CD4-positive, alpha-beta T cell treated with Interleukin-6 at 100 ng/mL for 8 hours (primary cell): ENCODE data around the gene PRKCA.
A peak's percentile ranks its signal among the peaks of the same experiment; 100 is the strongest.
"Not testable (repeated sequence)": the region's sequence is repeated elsewhere in the genome, so short reads cannot be mapped to it uniquely, and the experiment has no call there.

Experiments
- DNase-seq: peaks from one replicate; pipeline ENCODE4 v3.0.0-alpha.2; 2020; ENCODE audit warnings: mixed read lengths, low spot score

PRKCA gene

DNA sequence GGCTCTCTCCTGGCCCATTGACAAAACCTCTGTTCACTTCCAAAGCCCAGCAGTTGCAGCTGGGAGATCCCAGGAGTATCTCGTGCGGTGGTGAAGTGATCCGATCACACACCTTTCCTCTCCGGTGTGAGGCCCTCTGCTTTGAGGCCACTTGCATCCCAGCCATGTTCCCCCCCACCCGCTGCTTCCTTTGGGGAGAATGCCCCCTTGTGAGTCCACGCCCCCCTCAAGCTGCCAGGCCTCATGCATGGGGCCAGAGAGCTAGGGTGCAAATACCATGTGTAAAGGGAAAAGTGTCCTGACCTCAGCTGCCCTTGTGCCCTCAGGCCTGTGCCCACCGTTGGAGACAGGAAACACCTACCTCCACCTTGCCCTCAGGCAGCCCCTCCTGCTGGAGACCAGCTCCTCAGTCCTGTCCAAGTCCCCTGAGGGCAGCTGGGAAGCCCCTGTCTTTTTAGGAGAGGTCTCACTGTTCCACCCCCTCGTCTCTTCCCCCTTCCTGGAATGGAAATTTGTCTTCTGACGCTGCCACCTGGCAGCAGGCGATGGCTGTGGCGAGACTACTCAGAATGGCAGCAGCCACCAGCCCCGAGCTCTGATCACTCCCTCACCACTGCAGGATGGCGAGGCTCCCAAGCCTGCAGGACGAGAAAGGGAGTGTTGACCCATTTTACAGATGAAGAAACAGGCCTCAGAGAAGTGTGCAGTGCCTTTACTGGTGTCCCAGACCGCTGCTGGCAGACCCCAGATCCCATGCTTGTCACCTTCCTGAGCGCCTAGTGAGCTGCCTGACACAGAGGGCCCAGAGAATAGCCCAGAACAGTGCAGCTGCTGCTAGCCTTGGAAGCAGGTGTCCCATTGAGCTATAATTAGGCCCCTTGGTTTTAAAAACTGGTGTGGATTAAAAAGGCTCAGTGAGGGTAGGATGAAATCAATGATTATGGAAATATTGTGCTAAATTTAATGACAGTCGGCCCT is 411.9 kb downstream of the PRKCA start:
- no peak for DNase-seq

DNA sequence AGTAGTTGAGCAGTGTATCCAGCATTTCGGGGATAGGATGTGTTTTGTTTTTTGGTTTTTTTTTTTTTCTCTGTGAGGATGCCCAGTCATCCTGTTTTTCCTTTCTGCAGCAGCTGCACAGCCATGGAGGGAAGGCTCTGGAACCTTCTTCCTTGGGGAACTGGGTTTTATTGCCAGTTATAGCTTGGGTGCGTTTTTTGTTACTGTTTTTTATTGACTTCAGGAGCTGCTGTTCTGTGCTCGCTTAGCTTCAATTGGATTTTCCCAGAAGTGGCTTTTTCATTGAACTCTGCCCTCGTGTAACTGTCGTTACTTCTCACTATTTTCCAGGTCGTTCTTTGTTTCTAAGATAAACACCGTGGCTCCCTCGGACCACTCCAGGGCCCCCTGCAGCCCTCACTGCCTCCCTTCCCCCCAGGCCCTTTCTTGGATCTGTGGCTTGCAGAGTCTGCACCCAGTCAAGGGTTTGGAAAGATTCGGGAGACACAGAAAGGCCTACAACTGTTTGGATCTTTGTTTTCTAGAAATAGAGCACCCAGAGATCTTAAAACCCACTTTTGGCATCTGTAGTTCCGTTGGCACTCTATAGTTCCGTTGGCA is 412.8 kb downstream of the PRKCA start:
- DNase-seq, result no peak

DNA sequence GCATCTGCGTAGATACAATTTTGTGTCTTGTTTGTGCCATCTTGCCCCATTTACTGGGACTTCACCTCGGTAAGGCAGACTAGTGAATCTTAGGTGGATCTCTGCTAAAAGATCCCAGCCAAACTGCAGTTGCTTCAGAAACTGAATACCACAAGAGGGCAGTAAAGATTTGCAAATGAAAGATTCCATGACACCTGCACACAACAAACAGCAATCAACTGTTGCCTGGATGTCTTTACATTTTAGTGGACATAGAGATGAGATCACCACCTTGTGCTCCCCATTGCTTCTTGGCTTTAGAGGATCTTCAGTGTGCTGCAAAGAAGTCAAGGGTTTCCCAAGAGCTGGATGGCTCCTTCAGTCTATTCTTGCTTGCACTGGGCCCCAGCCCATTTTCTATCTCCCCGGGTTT is 413.3 kb downstream of the PRKCA start:
- DNase-seq, result peak; percentile 21

DNA sequence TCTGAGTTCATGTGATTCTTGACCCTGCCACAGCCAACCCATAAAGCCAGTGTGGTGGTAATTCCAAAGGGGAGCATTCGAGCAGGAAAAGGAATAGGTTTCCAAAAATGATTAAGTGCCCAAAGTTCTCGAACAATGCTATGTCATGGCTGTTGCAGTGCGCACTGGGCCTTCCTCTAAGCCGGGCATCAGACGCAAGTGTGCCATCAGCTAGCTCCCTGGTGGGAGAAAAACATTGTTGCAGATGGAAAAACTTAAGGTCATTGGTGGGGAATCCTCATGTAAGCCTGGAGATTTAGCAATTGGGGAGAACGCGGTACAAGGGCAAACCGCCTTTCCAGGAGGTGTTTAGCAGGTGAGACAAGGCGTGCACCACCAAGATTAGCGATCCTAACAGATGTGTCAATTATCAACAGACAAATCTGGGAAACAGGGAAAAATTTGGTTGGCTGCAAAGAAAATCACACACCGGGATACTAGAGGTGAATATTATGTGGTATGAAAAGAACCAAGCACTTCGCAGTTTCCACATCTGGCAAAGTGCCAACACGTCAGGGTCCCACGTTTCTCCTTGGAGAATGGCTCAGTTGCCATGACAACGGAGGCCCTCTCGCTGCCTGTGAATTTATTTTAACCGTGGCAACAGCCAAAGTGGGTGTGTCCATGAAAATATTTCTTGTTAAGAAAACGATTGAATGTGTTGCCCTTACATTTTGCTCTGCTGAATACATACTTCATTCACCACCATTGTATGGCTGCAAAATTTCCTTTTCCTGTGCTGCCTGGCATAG is 414.0 kb downstream of the PRKCA start:
- no peak for DNase-seq

DNA sequence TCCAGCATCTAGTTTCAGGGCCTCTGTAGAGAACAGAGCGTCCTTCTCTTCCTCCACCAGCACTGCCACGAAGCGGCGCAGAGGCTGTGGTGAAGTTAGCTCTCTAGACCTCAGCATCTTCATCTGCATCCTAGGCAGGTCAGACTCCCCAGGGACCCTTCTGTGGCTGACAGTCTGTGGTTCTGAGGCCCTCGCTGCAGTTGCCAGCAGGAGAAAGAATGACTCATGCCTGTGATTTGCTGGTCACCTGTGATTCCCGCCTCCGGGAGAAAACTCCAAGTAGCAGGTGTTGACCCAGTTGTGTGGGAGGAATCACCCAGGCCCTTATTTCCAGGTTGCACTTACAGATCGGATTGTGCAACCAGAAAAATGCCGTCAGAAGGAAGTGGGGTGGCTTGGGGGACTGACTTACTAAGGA is 415.2 kb downstream of the PRKCA start:
- no peak for DNase-seq

DNA sequence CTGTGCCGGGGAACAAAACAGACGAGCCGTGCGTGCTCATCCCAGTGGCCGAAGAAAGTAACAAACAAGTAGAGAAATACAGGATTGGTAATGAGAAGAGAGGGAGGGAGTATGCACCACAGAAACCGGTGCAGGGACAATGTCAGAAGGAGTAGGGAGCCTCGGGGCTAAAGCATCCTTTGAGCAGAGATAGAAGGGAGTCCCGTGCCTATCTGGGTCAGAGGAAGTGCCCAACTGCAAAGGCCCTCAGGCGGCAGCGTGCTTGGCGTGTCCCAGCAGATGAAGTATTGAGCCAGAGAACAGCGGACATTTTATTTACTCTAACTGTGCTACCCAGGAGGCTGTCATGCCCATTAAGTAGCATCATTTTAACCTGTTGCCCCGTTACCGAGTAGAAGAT is 417.6 kb downstream of the PRKCA start:
- no peak for DNase-seq

DNA sequence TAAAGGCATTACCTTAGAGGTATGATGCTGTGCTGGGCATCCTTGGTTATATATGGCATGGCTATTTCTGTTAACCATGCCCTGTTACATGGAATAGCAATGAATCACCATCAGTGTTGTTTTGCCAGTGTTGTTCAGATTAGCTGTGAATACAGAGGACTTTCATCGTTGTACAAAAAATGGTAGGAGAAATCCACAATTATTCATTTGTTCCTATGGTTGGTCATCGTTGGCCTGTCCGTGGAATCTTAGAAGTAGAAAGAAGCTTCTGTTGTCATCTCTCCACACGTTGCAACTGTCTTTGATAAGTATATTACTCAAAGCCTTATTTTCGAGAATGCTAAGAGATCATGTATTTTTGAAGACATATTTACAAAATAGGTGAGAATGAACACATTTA is 418.2 kb downstream of the PRKCA start:
- DNase-seq, result no peak

DNA sequence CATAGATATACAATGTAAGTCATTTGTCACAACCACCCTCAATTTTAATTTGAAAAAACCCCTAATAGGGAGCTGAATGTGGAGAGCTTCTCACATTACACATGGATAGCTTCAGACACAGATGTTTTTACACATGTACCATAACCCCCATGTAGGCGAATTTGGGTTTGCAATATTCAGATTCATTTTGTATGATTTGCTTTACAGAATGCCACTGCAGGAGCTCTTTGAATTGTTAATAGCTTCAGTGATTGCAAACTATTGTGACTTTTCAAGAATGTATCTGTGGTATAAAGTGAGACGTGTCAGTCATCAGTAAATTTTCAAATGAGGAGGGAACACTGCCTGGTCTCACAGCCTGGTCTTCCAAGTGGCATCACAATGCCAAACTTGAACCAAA is 419.9 kb downstream of the PRKCA start:
- no peak for DNase-seq

DNA sequence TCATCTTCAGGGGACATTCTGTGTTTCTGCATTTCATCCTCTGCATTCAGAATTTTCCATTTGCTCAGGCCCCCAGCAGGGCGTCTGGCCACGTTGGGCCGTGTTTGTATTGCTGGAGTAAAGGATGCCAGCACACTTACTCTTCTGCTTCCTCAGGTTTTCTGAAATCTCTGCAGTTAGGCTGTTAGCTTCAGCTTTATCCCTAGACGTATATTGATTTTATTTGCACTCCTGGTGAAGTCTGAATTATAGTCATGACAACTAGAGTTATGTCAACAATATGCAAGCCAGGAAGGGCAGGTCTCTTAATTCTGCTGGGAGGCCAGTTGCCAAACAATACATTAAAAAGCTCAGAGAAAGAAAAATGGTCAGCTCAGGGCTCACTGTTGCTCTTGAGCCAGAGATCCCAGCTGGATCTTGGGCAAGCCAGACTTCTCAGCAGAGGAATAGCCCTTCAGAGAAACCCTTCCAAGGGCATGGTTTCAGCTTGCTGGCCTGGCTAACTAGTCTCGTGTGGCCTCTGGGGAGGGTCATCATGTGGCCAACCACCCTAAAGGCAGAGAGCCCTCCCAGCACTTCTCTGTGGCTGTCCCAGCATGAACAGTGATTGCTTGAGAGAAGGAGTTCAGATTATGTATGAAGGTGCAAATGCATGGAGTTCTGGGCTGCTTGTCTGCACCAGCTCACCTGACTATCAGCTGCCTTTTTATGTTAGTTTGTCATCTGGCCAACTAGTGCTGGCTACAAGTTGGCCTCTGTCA is 422.3 kb downstream of the PRKCA start:
- DNase-seq, result no peak

DNA sequence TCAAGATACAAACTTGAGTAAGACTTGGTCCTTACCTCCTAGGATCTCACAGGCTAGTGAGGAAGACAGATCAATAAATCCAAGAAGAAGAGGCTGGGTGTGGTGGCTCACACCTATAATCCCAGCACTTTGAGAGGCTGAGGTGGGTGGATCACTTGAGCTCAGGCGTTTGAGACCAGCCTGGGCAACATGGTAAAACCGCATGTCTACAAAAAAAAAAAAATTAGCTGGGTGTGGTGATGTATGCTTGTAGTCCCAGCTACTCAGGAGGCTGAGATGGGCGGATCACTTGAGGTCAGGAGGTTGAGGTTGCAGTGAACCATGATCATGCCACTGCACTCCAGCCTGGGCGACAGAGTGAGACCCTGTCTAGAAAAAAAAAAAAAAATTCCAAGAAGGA is 423.0 kb downstream of the PRKCA start:
- not testable (repeated sequence) for DNase-seq

DNA sequence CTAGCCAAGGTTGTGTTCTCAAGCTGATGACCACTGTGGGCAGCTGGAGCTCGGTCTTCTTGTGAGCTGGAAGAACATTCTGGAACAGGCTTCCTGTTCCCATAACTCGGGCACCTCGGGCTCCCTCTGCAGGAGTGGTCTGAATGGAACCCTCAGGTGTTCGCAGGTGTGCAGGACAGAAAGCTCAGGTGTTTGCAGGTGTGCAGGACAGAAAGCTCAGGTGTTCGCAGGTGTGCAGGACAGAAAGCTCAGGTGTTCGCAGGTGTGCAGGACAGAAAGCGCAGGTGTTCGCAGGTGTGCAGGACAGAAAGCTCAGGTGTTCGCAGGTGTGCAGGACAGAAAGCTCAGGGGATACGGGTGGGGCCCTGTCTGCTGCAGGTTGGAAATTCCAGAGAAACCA is 423.5 kb downstream of the PRKCA start:
- no peak for DNase-seq

DNA sequence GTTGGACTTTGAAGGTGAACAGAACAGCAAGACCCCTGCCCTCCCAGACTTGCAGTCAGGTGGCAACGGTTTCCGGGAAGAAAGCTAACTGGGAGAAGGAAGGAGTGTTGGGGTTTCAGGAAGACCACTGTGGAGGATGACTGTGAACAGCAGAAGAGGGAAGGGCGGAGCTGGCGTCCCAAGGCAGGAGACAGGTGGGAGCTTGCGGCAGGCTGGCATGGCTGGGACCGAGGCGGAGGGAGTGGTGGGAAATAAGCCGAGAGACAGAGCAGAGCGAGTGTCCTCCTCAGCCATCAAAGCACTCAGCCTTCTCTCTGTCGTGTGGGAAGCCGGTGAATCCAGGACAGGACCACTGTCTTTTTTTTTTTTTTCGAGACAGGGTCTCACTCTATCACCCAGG is 424.0 kb downstream of the PRKCA start:
- DNase-seq, result no peak

DNA sequence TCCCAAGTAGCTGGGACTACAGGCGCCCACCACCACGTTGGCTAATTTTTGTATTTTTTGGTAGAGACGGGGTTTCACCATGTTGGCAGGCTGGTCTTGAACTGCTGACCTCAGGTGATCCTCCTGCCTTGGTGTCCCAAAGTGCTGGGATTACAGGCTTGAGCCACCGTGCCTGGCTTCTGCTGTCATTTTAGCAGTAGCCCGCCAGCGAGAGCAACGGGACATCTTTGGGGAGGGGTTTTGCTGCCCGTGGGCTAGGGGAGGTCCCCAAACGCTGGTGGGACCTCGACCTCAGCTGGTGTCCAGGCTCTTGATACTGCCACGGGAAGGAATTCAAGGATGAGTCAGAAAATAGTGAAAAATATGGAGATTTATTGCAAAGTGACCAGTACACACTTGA is 424.4 kb downstream of the PRKCA start:
- no peak for DNase-seq

DNA sequence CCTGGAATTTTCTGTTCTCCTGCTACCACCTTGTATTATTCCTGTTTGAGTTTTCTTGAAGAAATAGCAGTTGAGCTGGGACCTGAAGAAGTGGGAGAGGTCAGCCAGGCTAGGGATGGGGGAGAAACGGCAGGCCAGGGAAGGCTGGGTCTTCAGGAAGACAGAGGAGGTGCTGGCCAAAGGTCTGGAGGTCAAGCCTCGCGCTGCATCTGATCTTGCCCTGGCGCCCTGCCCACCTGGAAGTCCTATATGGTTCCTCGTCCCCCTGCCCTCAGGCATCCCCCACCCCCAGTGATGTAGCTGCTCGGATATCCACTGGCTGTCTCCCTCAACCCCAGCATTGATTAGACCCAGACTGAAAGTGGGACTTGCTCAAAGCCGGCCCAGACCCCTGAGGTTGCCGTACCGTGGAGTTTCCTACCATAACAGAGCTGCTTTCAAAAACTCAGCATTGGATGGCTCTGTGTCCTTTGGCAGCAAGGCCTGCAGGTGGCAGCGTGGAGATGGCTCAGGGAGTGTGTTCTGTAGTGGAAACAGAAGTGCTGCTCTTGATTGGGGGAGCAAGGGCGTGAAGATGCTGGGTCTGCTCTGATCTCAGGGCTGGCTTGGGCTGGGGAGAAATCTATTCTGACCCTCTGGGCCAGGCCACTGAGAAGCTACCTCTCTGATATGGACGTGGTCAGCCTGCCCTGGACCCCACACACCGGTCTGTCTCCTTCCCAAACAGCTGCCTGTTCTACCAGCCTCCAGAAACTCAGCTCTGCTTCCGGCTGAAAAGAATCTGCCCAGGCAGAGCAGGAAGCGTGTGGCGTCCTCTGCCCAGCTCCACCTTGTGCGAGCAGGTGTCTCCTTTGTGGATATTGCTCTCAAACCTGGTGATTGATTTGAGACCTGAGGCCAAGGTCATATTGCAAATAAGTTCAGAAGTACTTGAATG is 425.5 kb downstream of the PRKCA start:
- DNase-seq, result peak; percentile 22

DNA sequence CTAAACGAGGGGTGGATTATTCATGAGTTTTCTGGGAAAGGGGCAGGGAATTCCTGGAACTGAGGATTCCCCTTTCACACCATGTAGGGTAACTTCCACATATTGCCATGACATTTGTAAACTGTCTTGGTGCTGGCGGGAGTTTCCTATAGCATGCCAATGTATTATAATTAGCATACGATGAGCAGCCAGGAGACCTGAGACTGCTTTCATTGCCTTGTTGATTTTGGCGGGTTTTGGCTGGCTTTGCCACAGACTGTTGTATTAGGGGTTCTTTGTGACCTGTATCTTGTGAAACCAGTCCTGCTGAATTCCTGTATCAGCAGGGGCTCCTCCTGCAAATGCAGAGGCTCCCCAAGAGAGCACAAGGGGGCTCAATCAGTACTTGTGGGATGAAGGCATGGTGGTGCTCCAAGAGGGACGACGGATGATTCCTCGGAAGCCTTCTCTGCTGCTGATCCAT is 428.1 kb downstream of the PRKCA start:
- no peak for DNase-seq

DNA sequence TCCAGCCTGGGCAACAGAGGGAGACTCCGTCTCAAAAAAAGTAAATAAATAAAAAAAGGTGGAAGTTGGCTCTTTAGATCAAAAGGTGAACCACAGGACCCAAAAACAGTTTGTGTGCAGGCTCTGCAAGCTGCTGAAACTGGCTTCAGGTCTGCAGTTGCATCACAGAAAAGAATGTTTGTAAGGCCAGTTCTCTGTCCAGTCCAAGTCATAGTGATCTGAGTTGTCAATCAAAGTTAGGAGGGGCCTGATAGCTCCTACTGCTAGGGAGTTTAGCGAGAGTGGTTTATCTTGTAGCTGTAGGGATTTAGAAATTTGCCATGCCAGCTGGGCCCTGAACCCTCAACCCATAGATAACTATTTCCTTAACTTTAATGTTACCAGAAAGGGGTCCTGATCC is 431.3 kb downstream of the PRKCA start:
- DNase-seq, result no peak

DNA sequence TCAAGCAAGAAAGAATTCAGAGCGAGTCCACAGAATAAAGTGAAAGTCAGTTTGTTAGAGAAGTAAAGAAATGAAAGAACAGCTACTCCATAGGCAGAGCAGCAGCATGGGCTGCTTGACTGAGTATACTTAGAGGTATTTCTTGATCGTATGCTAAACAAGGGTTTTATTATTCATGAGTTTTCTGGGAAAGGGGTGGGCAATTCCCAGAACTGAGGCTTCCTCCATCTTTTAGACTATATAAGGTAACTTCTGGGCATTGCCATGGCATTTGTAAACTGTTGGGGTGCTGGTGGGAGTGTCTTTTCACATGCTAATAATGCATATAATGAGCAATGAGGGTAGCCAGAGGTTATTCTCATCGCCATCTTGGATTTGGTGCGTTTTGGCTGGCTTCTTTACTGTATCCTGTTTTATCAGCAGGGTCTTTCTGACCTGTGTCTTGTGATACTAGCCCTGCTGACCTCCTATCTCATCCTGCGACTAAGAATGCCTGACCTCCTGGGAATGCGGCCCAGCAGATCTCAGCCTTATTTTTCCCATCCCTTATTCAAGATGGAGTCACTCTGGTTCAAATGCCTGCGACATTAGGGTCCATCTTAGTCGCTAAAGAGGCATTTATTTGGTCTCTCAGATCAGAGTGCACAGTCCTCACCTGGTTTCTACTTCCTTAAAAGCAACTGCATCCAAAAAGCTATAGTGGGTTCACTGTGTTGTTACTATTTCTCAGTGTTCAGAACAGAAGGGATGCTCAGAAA is 432.0 kb downstream of the PRKCA start:
- DNase-seq, result no peak

DNA sequence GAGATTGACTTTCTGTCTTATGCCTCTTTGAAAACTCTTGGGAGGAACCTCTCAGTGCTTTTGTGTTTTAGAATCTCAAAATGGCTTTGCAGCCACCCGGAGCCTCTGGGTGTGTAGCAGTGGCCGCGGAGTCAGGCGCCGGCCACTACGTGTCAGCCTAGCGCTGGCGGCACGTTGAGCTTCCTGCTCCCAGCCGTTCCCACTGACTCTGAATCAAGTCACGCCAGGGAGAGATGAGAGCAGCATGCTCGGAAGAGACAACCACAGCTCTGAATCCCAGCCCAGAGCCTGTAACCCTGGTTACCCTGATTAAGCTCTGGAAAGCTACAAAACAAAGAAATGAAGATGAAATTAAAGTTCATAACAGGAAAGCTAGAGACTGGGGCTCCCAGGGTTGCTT is 435.1 kb downstream of the PRKCA start:
- DNase-seq, result no peak

DNA sequence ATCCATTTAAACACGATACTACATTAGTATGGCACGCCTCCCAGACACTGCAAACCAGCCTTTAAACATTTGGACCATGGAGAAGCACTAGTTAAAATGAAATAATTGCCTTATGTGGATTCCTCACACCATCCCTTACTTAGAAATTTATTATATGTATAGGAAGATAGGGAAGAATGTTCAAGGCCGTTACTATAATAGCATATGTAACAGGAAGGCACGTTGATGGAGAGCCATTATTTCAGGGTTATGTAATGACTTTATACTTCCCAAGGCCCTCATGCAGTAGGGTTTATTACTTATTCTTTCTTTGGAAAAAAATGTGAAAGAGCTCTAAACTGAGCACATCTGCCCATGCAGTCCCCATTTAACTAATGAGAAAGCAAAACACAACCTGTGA is 435.9 kb downstream of the PRKCA start:
- DNase-seq, result no peak

DNA sequence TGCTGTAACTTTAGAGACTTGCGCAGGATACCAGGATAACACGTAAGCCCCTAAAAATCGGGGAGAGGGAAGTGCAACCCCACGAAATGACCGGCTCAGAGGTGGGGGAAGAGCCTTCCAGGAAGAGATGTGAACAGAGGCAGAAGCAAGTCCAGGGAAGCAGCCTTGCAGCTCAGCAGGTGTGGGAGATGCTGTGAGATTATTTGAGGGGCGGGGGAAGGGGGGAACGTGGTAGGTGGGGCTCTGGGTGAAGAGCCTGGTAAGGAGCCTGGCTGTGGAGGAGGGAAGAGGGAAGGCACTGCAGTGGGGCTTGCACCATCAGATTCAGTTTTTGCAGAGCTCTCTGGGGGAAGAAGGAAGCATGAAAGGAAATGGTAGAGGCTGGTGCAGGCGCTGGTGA is 437.1 kb downstream of the PRKCA start:
- DNase-seq, result no peak
